Limb (tissue), 2 donors: ENCODE results near the gene NCS1.

ENCODE experiments used
- DNase-seq, 2 donors: peaks; one replicate each; pipeline ENCODE4 v3.0.0-alpha.2; 2016; ENCODE audit errors: extremely low spot score in 2 of 2

NCS1 gene

GRCh38 chr9:130212543-130213297, 40.5 kb downstream of the NCS1 start:
- DNase-seq, result no peak

GRCh38 chr9:130213911-130214761, 41.9 kb downstream of the NCS1 start:
- peak in 1 of 2 donors; percentile 63 for DNase-seq

GRCh38 chr9:130214776-130215340, 42.7 kb downstream of the NCS1 start:
- no peak for DNase-seq

- DNase-seq, result no peak
These were observed 43.3 kb downstream of the NCS1 start for GRCh38 chr9:130215341-130216119.

GRCh38 chr9:130217838-130218237, 45.6 kb downstream of the NCS1 start:
- no peak for DNase-seq

- DNase-seq, result no peak
These were observed 47.5 kb downstream of the NCS1 start for GRCh38 chr9:130219661-130220096.

GRCh38 chr9:130220352-130220751, 48.1 kb downstream of the NCS1 start:
- peak; percentile 40 to 62 for DNase-seq

GRCh38 chr9:130222833-130223232, 50.6 kb downstream of the NCS1 start:
- no peak for DNase-seq

GRCh38 chr9:130225071-130225470, 52.9 kb downstream of the NCS1 start:
- no peak for DNase-seq

- DNase-seq, result no peak
These were observed 53.4 kb downstream of the NCS1 start for GRCh38 chr9:130225586-130225985.

- DNase-seq, result no peak
These were observed 53.9 kb downstream of the NCS1 start for GRCh38 chr9:130226112-130226511.

- no peak for DNase-seq
These were observed 55.6 kb downstream of the NCS1 start for GRCh38 chr9:130227833-130228232.

- DNase-seq, result no peak
These were observed 57.6 kb downstream of the NCS1 start for GRCh38 chr9:130229759-130230158.

- DNase-seq, result no peak
These were observed 58.4 kb downstream of the NCS1 start for GRCh38 chr9:130230631-130231030.

- no peak for DNase-seq
These were observed 60.8 kb downstream of the NCS1 start for GRCh38 chr9:130232899-130233586.

- no peak for DNase-seq
These were observed 61.4 kb downstream of the NCS1 start for GRCh38 chr9:130233587-130233945.

- DNase-seq, result peak in 1 of 2 donors; percentile 30
These were observed 62.4 kb downstream of the NCS1 start for GRCh38 chr9:130234340-130235260.

GRCh38 chr9:130235558-130236435, 63.6 kb downstream of the NCS1 start:
- peak; percentile 71 to 87 for DNase-seq

GRCh38 chr9:130236436-130236985, 64.3 kb downstream of the NCS1 start:
- no peak for DNase-seq
